GM21447 (cell line): ENCODE measurements around the gene SH3TC1.

ENCODE experiments used
- ATAC-seq: cut with Tn5 transposase; IDR thresholded peaks from one replicate; pipeline ENCODE4 v1.9.1; 2021; ENCODE audit not compliant: unreplicated experiment

SH3TC1 gene

DNA sequence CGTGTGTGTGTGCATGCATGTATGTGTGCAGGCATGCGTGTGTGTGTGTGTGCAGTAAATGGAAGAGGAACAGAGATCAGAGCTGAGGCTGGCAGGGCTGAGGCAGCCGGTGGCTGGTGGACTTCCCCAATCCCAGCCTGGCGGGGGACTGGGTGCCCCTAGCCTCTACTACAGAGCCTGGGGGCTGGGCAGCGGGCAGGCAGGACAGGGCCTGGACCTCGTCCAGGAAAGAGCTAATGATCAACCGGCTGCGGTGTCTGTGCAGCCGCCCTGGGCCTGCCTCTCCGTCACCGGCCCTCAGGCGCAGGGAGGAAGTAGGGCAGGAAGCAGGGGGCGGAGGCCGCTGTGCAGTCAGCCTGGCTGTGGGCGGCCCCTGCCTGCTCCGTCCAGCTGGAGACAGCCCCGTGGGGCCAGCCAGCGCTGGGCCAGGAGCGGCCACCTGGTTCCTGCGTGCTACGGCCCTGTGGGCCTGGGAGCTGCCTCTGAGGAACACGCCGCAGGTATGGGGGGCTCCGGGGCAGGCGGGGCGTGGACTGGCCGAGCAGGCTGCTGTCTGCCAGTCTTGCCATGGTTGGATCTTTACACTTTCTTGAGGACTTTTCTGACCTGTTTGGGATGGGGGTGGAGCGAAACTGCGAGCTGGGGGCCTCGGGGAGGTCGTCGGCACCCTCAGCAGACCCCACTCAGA is at the start of gene SH3TC1:
Gene SH3TC1 (plus strand): TSS at position 385 of the 688 bp plus-strand sequence. CDS start 5,905 bp downstream, outside the sequence.
- peak; percentile 64 for ATAC-seq

DNA sequence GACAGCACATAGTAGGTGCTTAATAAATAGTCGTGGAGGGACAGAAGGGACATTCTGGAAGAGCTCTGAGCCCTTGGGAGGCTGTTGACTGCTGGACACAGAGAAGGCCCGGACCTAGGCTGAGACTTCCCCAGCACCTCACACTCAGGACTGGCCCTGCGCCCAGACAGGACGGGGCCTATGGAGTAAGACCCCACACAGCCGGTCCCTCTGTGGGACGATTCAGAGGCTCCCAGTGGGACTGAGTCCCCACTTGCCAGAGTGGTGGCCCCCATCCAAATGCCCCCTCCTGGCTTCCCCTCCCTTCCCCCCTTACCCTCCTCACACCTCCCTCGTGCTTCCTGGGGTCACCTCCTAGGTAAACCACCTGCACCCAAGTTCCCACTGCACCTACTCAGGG is 49.4 kb upstream of the SH3TC1 start:
- no peak for ATAC-seq

DNA sequence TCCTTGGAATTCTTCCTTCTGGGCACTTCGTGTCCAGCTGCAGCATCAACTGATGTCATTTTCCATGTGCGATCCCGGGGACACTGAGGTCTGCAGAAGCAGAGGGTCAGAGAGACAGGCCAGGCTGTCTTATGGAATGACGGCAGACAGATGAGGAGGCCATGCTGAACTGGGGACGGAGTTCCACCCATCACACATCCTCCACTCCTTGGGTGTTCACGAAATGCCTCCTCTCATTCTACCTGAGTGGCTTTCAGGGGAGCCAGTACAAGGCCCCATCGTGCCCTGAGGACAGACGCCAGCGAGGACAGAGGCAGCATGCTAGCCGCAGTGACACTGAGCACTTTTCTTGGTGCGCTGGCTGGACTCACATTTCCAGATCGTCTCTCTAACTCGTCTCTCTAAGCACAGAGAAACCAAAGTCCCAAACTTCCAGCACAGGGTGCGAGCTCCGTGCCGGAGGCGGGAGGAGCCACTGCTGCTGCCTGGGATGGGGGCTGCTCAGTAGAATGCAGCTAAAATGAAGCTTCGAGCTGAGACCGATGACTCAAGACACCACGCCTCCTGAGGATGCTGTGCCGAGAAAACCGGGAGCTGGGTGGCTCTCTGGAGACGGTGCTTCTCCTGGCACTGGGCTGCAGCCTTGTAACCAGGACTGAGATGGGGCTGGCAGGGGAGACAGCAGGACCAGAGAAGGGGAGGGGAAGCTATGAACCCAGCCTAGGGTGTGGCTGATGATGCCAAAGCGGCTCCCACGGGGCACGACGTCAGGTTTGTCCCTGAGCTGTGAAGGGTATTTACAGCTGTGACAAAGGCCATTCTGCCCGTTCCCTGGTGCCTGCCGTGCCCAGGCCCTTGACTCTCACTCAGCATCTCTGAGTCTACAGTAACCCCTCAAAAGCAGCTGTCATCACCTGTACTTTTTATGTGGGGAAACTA is 48.7 kb upstream of the SH3TC1 start:
- no peak for ATAC-seq

DNA sequence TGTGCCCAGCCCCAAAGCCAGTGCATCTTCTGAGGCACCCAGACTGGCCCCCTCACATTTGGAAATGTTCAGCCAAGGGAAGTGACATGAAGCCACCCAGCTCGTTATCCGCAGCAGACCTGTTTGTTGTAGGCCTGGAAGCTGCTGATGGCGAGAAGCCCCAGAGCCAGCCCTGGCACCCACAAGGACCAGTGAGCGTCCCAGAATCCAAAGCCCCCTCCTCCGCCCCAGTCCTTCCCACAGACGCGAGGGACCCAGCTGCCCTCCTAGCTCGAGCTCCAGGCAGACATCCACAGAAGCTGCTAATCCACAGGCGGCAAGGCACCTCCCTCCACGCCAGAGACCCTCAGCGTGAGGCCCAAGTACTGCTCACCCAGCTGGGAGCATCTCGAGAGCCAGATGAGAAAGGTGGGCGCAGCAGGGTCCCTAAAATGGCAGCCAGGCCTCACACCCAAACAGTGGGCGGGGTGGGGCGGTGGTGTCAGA is 47.9 kb upstream of the SH3TC1 start:
- ATAC-seq, result no peak

GRCh38 chr4:8152090-8152864 is 46.8 kb upstream of the SH3TC1 start:
- ATAC-seq, result no peak

GRCh38 chr4:8152865-8153257 is 46.2 kb upstream of the SH3TC1 start:
- ATAC-seq, result no peak

GRCh38 chr4:8153441-8153840 is 45.6 kb upstream of the SH3TC1 start:
- ATAC-seq, result no peak

- ATAC-seq, result no peak
Observed at GRCh38 chr4:8155048-8155447, 44.0 kb upstream of the SH3TC1 start.

DNA sequence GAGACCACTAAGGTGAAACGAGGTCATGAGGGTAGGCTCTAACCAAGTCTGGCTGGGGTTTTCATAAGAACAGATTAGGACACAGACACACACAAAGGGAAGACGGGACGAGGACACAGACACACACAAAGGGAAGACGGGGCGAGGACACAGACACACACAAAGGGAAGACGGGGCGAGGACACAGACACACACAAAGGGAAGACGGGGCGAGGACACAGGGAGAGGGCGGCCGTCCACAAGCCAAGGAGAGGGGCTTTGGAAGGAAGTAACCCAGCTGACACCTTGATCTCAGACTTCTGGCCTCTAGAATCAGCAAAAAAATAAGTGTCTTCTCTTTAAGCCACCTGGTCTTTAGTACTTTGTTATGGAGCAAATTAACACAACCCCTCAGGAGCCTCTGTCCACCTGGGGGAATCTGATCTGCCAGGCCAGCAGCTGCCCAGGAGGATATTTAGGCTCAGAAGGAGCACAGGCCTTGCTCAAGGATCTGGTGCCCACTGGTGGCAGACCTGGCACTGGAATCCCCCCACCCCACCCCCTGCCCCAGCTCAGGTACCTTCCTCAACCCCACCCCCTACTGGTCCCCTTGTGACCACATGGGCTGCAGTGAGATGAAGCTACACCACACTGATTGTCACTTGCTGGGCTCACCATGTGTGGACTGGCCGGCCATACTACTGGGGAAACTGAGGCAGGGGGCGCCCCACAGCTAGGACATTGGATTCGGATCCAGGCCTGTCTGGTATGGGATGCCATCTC is 43.2 kb upstream of the SH3TC1 start:
- ATAC-seq, result no peak

- ATAC-seq, result no peak
Observed at GRCh38 chr4:8156617-8157016, 42.5 kb upstream of the SH3TC1 start.

GRCh38 chr4:8157496-8157895 is 41.6 kb upstream of the SH3TC1 start:
- ATAC-seq, result no peak

DNA sequence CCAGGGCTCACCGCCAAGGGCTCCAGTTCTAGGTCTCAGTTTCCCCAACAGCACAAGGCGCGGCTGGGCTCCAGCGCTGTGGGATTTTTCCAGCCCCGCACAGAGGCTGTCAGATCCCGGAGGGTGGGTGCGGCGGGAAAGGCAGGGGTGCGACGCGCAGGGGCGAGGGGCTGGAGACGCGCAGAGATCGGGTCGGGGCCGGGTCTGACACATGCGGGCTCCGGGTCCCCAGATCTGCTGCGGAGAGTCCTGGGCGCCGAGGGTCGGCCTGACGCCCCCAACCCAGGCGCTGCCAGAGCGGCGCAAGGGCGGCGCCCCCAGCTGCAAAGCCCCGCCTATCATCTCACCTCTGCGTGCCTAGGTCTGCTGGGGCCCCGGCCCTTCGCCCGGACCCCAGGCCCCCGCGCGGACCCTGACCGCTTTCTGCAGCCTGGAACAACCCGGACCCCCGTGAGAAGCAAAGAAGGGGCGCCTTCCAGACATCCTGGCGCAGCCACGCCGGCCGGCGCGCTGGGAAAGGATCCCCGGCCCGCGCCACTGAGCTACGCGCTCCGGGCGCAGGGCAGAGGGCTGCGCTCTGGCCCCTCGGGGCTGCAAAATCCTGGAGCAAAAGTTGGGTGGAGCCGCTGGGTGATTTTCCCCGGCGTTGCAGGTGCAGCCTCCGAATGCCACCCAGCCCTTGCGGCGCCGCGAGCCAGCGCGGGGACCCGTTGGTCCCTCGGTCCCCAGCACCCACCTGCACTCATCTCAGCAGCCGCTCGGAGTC is 41.0 kb upstream of the SH3TC1 start:
- ATAC-seq, result no peak

GRCh38 chr4:8158710-8159536 is 40.2 kb upstream of the SH3TC1 start, which contains the start of gene ABLIM2:
TSS of gene ABLIM2 (minus strand) at chr4:8158813. CDS start at chr4:8158689, 124 bp downstream.
- peak; percentile 91 for ATAC-seq

GRCh38 chr4:8159537-8160232 is 39.4 kb upstream of the SH3TC1 start:
- no peak for ATAC-seq

DNA sequence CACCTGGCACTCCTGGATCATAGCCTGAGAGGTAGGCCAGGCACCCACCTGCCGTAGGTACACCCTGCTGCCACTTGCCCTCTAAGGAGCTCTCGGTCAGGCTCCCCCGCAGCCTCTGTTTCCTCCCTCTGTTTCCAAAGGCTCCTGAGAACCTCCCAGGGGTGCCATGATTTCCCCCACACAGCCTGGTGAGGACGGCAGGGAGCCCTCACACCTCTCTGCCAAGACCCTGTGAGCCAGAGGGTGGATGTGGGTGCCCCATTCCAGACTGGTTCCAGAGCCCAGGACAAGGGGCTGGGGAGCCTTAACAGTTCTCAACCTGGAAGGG is 38.9 kb upstream of the SH3TC1 start:
- ATAC-seq, result no peak

GRCh38 chr4:8160572-8160971 is 38.5 kb upstream of the SH3TC1 start:
- no peak for ATAC-seq

DNA sequence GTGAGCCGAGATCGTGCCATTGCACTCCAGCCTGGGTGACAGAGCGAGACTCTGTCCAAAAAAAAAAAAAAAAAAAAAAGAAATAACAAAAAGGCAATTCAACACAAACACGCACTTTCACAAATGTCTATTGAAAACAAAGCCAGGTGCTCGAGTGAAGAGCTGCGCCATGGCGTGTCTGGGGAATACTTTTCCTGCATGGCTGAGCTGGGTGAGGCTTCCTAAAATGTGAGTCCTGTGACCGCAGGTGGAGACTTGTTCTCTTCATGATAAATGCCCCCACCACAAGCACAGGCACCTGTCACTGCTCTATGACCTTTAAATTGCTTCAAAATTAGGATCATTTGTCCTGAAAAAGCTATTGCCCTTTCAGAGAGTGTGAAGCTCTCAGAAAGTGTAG is 36.5 kb upstream of the SH3TC1 start:
- ATAC-seq, result no peak

DNA sequence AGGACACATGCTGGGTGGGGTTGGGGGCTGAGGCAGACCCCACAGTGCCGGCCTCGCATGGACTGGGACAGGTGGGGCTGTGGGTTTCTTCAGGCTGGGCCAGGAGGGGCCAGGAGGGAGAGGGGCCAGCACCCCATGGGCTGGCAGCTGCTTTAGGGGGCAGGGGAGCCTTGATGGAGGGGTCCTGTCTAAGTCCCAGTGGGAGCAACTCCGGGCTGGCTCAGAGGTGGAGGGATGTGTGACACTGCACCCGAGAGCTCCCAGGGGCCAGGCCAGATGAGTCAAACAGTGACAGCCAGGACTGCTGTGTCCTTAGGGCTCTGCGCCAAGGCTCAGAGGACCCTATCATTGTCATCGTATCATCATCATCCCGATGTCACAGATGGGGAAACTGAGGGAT is 36.1 kb upstream of the SH3TC1 start:
- no peak for ATAC-seq
